Suprapubic skin (tissue), 4 donors: ENCODE data around the gene PFKFB2.

Experiments used
- EP300 ChIP-seq: sonication (generic); formaldehyde crosslinking; IDR thresholded peaks from one replicate; pipeline ENCODE4 v1.6.1; 2017; ENCODE audit warnings: antibody characterized with exemption
- POLR2A ChIP-seq, 2 donors: fragments of 450-650 bp; IDR thresholded peaks; one replicate each; pipeline ENCODE4 v1.6.1; 2017; ENCODE audit warnings: antibody characterized with exemption in 2 of 2, mild to moderate bottlenecking in 2 of 2, moderate library complexity in 2 of 2
- POLR2AphosphoS5 ChIP-seq, 3 donors: sonication (generic); formaldehyde crosslinking; IDR thresholded peaks; one replicate each; pipeline ENCODE4 v1.6.1; 2017; ENCODE audit warnings: antibody characterized with exemption in 3 of 3
- TF ChIP-seq, protein P1 (sequence below), 2 donors: fragments of 200-600 bp in 1 of 2; fragments of 450-650 bp in 1 of 2; sonication (generic) in 1 of 2; IDR thresholded peaks; one replicate each; pipeline ENCODE4 v1.5.1; 2016 to 2019; ENCODE audit warnings: antibody characterized with exemption in 2 of 2, mild to moderate bottlenecking in 1 of 2, moderate library complexity in 1 of 2

DNA sequence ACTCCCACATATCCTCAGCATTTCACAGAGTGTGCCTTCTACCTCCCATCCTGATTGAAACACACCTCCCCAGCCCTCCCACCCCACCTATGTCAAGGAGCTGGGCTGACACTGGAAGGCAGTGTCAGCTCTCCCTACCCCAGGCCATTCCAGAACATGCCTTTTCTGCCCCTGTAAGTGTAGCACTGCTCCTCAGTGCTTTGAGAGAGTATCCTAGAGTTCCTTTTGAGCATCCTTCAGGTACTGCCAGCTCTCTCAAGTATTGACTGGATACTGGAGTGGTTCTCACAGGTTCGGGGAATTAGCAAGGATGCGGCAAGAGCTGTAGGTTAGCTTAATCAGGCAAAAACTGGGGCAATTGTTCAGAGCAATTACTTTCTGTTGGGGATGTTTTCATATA, 42.3 kb upstream of the PFKFB2 start:
- TF ChIP-seq POLR2A (IDR thresholded peaks at IDR 0.05) = no peak
- TF ChIP-seq, protein P1, sequence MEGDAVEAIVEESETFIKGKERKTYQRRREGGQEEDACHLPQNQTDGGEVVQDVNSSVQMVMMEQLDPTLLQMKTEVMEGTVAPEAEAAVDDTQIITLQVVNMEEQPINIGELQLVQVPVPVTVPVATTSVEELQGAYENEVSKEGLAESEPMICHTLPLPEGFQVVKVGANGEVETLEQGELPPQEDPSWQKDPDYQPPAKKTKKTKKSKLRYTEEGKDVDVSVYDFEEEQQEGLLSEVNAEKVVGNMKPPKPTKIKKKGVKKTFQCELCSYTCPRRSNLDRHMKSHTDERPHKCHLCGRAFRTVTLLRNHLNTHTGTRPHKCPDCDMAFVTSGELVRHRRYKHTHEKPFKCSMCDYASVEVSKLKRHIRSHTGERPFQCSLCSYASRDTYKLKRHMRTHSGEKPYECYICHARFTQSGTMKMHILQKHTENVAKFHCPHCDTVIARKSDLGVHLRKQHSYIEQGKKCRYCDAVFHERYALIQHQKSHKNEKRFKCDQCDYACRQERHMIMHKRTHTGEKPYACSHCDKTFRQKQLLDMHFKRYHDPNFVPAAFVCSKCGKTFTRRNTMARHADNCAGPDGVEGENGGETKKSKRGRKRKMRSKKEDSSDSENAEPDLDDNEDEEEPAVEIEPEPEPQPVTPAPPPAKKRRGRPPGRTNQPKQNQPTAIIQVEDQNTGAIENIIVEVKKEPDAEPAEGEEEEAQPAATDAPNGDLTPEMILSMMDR (IDR thresholded peaks at IDR 0.05) = no peak
- no peak for TF ChIP-seq POLR2AphosphoS5 (IDR thresholded peaks at IDR 0.05)
- no peak for TF ChIP-seq EP300
